Right forelimb (tissue), 1 donor: Measurements from ENCODE around the gene CNTN2.

ENCODE experiments used
- DNase-seq: peaks from one replicate; pipeline ENCODE4 v3.0.0-alpha.2; 2018

CNTN2 gene, protein sequence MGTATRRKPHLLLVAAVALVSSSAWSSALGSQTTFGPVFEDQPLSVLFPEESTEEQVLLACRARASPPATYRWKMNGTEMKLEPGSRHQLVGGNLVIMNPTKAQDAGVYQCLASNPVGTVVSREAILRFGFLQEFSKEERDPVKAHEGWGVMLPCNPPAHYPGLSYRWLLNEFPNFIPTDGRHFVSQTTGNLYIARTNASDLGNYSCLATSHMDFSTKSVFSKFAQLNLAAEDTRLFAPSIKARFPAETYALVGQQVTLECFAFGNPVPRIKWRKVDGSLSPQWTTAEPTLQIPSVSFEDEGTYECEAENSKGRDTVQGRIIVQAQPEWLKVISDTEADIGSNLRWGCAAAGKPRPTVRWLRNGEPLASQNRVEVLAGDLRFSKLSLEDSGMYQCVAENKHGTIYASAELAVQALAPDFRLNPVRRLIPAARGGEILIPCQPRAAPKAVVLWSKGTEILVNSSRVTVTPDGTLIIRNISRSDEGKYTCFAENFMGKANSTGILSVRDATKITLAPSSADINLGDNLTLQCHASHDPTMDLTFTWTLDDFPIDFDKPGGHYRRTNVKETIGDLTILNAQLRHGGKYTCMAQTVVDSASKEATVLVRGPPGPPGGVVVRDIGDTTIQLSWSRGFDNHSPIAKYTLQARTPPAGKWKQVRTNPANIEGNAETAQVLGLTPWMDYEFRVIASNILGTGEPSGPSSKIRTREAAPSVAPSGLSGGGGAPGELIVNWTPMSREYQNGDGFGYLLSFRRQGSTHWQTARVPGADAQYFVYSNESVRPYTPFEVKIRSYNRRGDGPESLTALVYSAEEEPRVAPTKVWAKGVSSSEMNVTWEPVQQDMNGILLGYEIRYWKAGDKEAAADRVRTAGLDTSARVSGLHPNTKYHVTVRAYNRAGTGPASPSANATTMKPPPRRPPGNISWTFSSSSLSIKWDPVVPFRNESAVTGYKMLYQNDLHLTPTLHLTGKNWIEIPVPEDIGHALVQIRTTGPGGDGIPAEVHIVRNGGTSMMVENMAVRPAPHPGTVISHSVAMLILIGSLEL

DNA sequence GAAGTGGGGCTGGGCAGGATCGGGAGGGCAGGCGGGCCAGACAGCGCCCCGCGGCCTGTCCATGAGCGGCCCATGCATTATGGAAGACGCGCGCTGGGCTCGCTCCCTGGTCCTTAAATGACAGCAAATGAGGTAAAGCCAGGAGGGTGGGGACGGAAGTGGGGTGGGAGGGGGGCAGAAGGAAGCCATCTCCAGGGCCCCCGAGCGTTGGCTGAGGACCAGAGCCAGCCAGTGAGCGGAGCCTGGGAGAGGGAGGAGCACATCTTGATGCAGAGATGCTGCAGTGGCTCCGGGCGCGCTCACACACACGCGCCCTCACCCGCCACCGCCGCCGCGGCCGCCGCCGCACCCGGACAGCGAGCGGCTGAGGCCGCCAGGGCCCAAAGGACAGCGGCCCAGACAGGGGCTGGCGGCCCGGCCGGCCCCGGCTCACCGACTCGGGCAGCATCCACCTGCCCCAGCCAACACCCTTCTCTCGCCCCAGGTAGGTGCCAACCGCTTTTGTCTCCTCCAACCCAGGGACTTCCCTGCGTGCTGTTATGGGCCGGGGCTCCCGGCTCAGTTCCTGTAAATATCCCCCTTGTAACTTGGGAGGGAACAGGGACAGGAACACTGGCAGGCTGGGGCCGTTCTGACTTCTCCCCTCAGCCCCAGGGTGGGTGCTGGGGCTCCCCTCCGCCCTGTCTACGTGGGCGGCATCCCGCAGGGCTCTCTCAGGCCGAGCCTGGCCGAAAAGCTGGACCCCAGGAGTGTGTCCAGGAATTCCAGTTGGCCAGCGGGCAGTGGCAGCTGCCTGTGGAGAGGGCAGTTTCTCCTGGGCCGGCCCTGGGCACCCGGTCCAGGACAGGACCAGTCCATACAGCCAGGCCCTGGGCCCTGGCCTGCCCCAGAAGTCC lies at the start of gene CNTN2:
TSS of gene CNTN2 (plus strand) at position 302 of the 896 bp plus-strand sequence. CDS start 9,974 bp downstream, outside the sequence.
- DNase-seq, result no peak

DNA sequence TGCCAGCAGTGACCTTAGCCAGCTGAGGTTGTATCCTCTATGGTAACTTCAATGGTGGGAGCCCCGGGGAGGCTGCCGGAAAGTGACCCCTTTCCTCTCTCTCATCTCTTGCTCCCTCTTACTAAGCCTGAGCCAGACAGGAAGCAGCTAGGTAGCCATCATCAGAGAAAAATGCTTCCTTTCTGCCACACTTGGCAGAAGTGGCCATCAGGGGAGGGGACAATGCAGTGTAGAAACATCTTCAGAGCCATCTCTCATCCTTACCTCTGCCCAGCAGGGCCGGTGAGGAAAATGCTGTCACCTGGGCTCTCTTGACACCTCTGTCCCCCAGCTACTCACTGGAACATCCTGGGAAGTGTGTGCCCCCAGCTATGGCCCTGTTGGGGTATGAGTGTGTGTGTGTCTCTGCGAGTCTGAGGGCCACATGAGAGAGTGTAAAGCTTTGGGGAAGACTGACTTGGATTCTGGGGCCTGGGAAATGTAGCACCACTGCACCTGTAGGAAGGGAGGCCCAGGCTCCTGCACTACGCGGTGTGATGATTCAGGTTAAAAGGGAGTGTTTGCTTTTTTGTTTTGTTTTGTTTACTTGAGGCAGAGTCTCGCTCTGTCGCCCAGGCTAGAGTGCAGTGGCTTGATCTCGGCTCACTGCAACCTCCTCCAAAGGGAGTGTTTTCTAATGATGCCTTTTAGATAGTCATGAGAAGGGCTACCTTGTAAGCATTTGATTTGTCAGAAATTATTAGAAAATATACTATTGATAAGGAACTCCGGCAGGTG lies 48.7 kb upstream of the CNTN2 start:
- no peak for DNase-seq

DNA sequence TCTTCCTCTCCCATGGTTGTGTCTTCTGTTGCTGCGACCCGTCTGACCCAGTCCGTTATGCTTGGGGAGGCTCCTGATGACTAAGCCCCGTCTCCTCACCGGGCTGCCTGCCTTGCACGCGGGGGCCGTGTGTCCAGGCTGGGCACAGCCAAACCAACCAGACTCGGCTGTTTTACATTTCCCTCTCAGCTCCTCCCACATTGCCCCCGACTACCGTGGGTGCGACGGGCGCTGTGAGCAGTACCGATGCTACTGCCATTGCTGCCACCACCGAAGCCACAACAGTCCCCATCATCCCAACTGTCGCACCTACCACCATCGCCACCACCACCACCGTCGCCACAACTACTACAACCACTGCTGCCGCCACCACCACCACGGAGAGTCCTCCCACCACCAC lies 46.0 kb upstream of the CNTN2 start:
- DNase-seq, result no peak

DNA sequence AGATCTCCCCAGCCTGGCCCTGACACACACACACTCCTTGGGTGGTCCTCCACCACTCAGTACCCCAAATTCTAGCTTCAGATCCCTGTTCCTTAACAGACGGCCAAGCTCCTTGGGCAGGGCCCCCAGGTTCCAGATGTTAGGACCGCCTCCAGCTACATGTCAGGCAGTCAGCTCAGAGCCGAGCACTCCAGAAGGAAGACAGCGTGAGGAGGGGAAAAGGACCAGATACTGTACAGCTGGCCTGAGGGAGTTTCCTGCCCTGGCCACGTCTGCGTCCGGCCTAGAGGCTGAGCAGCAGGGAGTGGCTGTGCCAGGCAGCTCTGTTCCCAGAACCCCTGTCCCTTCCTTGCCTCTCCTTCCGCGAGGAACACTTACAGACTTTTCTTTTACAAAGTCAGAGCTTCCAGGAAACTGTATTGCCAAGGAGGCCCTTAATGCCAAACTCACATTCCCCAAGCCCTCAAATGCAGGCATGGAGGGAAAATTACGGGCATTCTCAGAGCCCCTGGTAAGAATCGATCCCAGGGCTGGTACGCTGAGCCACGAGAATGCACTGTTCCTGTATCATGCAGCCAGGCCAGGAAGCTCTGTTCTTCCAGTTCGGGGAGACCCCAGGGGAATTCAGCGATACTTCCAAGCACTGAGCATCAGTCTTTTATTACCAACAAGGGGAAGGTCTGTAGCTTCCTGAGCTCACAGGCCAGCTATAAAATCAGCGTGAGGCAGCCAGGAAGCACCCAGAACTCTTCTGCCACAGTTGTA lies 45.2 kb upstream of the CNTN2 start:
- peak; percentile 62 for DNase-seq

DNA sequence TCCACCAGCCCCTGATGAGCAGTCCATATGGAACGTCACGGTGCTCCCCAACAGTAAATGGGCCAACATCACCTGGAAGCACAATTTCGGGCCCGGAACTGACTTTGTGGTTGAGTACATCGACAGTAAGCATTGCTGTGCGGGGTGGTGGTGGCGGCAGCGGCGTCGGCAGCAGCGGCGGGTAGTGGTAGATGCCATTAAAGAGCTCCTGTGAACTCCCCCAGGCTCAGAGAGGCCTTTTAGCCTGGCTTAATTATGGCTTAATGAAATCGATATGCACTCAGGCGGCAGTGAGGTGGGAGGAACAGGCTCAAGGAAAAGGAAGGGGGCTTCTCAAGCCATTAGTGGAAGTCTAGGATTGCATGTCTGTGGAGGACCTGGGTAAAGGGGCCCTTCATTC lies 41.9 kb upstream of the CNTN2 start:
- DNase-seq, result no peak

DNA sequence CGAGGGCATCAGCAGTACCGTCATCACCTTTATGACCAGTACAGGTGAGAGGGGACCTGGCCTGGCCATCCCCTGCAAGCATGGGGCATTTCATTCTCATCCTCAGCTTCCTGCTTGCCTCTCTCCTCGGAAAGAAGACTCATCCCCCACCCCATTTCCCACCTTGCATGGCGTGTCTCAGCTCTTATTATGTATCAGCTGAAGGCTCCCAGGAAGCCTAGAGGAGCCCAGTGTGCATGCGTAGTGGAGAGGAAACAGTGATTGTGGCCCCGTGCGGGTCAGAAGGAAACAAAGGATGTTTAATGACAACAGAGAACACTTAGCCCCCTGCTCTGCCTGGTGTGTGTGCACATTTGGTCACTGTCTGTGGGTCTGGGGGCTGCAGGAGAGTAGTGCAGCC lies 40.3 kb upstream of the CNTN2 start:
- no peak for DNase-seq

DNA sequence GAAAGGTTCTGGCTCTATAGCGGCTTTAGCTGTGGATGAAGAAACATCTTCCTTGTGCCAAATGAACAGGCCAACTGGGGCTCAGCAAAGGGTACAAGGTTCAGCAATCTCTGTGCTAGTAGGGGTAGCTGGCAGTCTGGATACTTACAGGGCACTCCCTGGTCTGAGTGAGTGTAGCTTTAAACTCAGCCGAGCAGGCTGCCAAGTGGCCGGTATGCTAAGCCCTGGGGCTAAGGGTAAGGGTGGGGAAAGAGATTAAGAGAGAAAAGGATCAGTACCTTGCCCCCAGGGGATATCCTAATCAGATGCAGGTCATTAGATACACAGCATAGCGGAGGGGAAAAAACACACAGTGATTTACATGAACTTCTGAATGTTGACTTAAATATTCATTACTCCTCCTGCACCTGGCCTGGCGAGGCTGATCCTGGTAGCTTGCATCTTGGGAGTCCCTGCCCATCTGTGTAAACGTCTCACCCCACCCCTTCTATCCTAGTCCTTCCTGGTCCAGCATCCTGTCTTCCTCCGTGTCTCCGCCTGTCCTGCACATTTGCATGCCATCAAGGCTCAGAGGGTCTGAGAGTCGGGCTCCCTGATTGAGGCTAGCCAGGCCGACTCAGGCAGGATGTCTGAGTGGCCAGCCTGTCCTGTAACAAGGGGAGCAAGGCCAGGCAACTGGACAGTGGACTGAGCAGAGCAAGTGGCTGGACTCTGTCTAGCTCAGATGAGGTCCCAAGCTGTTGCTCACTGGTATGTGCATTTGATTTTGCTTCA lies 39.5 kb upstream of the CNTN2 start:
- no peak for DNase-seq

DNA sequence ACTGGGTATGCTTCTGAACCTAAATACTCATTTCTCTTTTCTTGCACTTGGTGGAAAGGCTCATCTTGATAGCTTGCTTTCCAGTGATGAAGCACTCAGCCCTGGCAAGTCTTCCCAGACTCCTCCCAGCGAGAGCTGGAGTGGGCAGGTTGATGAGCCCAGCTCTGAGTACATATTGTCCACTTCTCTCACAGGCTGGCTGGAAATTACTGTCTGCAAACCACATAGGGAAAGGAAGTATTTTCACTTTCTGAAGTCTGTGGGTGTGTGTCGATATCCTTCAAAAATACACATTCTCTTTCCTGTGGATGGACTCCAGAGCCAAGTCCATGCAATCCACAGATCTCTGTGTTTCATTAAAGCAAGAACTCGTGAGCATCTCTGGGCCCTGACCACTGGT lies 38.7 kb upstream of the CNTN2 start:
- DNase-seq, result no peak

DNA sequence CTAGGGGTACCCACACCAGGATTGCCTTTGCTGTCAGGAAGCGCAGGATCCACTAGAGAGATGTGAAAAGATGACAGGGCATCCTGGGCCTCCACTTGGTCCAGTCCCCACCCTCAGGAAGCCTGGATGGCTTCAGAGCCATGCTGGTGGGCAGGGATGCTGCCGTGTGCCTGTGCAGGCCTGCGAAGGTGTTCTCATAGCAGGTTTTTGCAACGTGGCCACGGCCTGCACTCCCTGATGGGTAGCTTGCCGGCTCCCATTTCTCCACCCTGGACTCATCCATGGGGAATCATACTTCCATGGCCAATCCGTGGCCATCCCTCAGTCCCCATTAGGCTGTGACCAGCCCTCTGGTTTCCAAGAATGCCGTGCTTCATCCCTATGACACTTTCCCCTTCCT lies 34.1 kb upstream of the CNTN2 start:
- no peak for DNase-seq

DNA sequence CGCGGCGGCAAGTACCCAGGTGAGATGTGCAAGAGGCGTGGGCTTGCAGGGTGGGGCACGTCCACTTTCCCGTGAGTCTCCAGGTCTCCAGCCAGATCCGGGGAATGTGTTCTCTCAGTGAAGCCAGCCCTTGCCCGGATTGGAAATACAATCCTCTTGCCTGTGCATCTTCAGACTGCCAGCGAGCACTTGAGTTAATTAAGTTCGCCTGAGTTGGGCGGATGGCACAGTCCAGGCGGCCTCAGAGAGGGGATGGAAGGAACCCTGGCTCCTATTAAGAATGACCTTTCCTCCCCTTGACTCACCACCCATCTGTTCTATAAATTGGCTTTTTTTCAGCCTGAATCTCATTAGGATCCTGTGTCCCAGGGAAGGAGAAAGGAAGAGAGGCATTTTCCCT lies 33.3 kb upstream of the CNTN2 start:
- DNase-seq, result no peak

DNA sequence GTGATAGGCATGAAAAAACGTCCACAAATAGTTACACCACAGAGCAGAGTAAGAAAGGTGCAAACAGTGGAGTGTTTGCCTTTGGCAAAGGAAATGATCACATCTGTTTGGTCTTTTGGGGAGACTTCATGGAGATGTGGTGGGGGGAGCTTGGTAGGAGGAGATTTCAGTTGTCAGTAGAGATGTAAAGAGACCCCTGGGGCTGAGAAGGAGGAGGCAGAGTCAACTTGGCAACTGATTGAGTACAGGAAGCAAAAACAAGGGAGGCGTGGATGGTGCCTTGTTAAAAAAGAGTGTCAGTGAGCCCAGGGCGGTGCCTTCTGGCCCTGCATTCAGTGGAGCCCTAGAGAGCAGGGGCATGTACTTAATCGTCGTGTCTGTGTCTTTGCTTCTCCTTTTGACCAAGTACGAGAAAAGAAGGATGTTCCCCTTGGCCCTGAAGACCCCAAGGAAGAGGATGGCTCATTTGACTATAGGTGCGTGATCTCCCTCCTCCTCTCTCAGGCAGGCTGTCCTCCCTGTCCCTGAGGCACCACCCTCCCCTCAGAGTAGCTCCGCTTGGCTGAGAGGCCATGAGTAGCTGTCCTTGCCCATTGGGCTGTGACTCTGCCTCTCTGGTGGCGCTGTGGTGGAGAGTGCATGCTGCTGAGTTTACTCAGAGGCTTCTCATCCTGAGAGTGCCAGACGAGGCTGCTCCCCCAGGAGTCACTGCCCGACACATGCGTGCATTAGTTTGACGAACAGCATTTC lies 30.4 kb upstream of the CNTN2 start:
- no peak for DNase-seq

DNA sequence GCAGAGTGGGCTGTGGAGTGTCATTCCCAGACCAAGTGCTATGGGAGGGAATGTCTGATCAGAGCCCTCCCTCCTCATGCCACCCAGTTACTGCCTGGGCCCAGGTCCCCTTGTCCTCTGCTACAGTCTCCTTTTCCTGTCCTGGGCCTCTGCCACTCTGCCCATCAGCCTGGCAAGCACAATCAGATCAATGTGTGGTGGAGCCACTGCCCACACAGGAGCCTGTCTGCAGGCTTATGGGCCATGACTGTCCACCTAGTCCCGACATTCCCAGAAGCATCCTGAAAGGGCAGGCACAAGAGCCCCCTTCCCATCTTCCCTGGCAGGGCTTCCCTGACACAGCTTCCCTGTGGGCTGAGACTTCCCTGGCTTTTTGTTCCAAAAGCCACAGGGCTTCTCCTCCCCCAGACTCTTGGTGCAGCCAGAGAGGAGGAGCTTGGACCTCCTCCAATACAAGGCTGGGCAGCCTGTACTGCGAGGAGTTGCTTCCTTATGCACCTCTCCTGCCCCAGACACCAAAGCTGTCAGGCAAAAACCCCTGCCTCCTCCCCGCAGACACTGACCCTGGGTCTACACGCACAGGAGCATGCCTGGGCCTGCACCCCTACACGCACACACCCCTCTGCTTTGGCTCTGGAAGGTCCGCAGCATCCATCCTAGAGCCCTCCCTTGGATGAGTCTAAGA lies 29.2 kb upstream of the CNTN2 start:
- peak; percentile 68 for DNase-seq

DNA sequence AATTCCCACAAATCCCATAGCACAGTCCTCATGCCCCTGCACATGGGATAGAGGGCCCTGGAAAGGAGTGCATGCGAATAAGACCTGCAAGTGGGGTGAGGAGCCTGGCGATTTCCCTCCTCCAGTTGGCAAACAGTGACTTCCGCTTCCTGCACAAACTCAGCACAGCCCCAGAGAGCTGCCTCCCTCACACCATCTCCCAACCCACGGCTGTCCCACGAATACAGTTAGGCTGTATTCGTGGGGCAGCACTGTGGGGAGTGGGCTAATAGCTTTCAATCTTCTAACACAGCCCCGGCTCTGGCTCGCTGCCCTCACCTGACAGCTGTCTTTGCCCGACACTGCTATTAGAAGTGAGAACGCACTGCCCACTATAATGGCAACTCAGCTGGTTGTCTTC lies 28.2 kb upstream of the CNTN2 start:
- no peak for DNase-seq

DNA sequence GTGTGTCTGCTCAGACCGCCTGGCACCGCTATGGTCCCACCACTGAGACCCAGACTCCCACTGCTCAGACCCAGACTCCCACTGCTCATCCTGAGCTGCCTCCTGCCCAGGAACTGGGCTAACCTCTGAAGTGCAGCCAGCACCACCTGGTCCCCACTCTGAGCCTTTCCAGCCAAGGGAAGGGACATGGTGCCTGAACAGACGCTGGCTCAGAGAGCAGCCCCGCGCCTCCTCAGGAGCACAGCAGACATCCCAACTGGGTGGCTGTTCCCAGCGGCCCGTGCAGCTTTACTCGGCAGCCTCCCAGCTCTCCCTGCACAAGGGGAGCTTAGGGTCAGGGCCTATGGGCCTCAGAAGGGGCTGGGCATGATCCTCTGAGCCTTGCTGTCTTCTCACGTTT lies 27.8 kb upstream of the CNTN2 start:
- no peak for DNase-seq

DNA sequence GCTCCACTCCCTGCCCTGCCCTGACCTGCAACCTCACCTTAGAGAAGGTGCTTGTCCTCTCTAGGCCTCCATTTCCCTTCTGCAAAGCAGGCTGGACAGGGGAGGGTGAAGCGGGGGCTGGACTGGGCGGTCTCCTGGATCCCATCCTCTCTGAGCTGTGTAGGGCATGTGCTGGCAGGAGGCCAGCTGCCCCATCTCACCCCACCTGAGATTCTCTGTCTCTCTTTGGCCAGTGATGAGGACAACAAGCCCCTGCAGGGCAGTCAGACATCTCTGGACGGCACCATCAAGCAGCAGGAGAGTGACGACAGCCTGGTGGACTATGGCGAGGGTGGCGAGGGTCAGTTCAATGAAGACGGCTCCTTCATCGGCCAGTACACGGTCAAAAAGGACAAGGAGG lies 26.9 kb upstream of the CNTN2 start:
- DNase-seq, result no peak

DNA sequence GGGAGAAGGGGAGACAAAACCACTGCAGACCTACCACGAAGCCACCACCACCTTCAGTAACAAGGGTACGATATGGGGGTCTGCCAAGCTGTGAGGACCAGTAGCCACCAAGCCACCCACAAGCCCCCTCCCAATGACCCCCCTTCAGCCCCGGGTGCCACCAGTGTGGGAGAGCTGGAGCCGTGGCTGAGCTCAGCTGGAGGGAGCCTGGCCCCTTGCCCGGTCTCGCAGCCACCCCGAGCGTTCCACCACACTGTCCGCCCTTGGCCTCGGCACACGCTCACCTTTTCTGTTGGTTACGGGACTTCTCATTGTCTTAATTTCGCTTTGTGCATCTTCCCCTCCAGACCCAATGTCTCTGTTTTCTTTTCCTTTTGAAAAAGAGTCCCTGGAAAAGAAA lies 26.4 kb upstream of the CNTN2 start:
- DNase-seq, result no peak

DNA sequence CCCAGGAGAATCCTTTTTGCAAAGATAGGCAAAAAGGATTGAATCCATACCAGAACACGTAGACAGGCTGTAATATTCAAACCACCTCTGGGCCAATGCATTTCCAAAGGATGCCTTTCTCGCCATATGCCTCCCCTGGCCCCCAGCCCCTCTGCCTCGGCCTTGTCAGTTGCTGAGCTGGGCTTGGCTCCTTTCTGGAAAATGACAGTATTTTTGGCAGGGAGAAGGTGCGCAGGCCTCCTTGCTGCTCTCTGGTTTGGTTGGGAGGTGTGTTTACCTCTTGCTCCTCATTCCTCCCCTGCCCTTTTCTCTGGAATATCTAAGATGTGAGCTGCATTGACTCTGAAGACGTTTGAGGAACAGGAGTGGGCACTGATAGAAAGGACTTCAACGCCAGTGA lies 26.0 kb upstream of the CNTN2 start:
- DNase-seq, result no peak

DNA sequence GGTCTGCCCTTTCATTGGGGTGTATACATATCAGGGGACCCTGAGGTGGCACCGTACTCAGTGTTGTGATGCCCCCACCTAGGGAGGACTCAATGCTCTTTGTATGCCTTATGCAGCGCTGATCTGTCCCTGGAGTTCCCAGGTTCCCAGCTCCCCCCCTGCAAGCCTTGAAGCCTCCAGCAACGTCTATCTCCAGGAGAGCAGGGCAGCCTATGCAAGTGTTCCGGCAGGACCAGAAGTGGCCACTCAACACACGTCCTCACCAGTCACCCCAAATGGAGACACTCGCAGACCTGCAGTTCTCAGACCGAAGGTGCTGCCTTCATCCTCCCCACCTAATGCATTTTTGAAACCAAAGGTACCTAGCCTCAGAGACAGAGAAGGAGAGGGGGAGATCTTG lies 25.2 kb upstream of the CNTN2 start:
- no peak for DNase-seq

DNA sequence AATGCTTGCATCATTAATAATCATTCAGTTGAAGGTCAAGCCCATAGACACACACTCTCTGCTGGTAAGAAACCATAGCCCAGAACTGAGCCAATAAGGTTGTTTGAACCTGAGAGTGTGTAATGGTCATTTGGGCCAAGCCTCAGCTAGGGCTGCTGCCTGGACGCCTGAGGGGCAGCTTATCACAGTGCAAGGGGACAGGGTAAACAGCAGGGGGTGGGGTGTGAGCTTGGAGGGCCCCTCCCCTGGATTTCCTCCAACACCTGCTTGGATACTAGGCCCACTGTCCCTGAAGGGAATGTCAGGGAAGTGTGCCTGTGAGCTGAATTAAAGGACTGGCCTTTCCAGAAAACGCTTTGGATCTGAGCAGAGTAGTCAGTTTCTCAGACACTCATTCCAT lies 24.6 kb upstream of the CNTN2 start:
- no peak for DNase-seq
